Bone marrow (tissue), 2 donors: ENCODE results near the gene RTKN.

Source experiments
- DNase-seq, 2 donors: peaks; one replicate each; lab custom pipeline; 2025; lab: John Stamatoyannopoulos, UW

Gene RTKN

GRCh38 chr2:74375838-74376237, 65.9 kb downstream of the RTKN start:
- DNase-seq = no peak
